Fibroblast of the aortic adventitia (primary cell): ENCODE results near the gene NCOA4. TPM values are rescaled to one million over a fixed set of nuclear protein-coding genes. Genes with fewer than 3 reads are reported as not detected.

Experiments used
- DNase-seq: peaks from one replicate; pipeline ENCODE4 v3.0.0-alpha.2; 2010; ENCODE audit warnings: low read depth
- H3K4me3 ChIP-seq: 2 replicates; pipeline ENCODE4 v1.5.1; 2011; ENCODE audit warnings: low read depth, mild to moderate bottlenecking, control low read depth, low read length, moderate library complexity
- CTCF ChIP-seq: IDR thresholded peaks from 2 replicates; pipeline ENCODE4 v1.5.1; 2011; ENCODE audit warnings: mild to moderate bottlenecking, low read length, control low read depth, inconsistent platforms; ENCODE audit not compliant: insufficient read depth
- total RNA-seq: library from RNA; depleted of rRNA; stranded (reverse); fragments of >200 nt; gene quantifications from 2 replicates; pipeline ENCODE4 v1.2.3, GENCODE V29; 2012; ENCODE audit warnings: low replicate concordance

Gene NCOA4
- total RNA-seq, 1 donor: 187 TPM

GRCh38 chr10:46073564-46073963 lies 43.1 kb upstream of the NCOA4 start:
- TF ChIP-seq CTCF: no peak
- no peak overlapping the region for H3K4me3 ChIP-seq
- no peak for DNase-seq

GRCh38 chr10:46070749-46071148 lies 40.3 kb upstream of the NCOA4 start:
- TF ChIP-seq CTCF: no peak
- DNase-seq: no peak
- no peak overlapping the region for H3K4me3 ChIP-seq

- TF ChIP-seq CTCF: no peak
- no peak for DNase-seq
- no peak overlapping the region for H3K4me3 ChIP-seq
Observed at GRCh38 chr10:46069771-46070463, 39.5 kb upstream of the NCOA4 start.

- no peak for TF ChIP-seq CTCF
- no peak for DNase-seq
- H3K4me3 ChIP-seq: no peak overlapping the region
Observed at GRCh38 chr10:46068905-46069304, 38.5 kb upstream of the NCOA4 start.

GRCh38 chr10:46068117-46068516 lies 37.7 kb upstream of the NCOA4 start:
- no peak for TF ChIP-seq CTCF
- no peak overlapping the region for H3K4me3 ChIP-seq
- DNase-seq: no peak

- H3K4me3 ChIP-seq: no peak overlapping the region
- no peak for TF ChIP-seq CTCF
- DNase-seq: no peak
Observed at GRCh38 chr10:46064269-46064817, 33.9 kb upstream of the NCOA4 start.
